NCI-H526 (cell line): ENCODE data around the gene SLC6A16.
"Not testable (repeated sequence)": the region's sequence is repeated elsewhere in the genome, so short reads cannot be mapped to it uniquely, and the experiment has no call there.

Source experiments
- DNase-seq, 2 experiments: peaks; one replicate each; lab custom pipeline; 2025; lab: John Stamatoyannopoulos, UW

Gene SLC6A16

GRCh38 chr19:49331187-49331586 is 6.2 kb upstream of the SLC6A16 start:
- not testable (repeated sequence) for DNase-seq

DNA sequence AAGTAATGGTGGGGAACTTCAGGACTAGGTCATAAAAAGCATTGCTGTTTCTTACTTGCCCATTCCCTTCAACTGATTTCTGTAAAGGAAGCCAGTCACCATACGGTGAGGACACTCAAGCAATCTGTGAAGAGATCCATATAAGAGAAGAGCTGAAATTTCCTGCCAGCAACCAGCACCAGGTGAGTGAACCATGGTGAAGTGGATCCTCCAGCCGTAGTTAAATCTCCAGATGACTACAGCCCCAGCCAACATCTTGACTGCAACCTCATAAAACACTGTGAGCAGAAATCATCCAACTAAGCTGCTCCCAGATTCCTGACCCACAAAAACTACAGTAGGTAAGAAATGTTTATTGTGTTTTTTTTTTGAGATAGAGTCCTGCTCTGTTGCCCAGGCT is 3.8 kb upstream of the SLC6A16 start:
- DNase-seq: no peak

GRCh38 chr19:49327878-49328544 is 3.0 kb upstream of the SLC6A16 start:
- DNase-seq: peak in 1 of 2 experiments; percentile 11

DNA sequence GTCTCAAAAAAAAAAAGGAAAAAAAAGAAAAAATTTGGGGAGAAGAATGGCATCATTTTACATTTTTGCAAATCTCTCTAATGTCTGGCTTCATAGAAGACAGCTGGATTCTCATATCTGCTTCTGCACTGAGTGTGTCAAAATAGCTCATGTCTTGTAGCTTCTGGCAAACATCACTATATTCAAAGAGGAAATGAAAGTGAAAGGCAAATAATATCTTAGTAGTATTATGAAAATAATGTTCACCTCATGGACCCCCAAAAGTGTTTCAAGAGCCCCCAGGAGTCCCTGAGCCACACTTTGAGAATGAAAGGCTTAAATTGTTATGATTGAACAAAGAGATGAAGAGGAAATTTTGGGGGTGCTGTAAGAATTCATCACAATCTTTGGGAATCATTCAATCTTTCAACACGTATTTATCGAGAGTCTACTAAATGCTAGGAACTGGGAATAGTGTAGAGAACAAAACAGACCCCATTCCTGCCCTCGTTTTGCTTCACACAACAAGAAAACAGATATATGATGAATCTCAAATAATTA is 1.2 kb upstream of the SLC6A16 start:
- no peak for DNase-seq

DNA sequence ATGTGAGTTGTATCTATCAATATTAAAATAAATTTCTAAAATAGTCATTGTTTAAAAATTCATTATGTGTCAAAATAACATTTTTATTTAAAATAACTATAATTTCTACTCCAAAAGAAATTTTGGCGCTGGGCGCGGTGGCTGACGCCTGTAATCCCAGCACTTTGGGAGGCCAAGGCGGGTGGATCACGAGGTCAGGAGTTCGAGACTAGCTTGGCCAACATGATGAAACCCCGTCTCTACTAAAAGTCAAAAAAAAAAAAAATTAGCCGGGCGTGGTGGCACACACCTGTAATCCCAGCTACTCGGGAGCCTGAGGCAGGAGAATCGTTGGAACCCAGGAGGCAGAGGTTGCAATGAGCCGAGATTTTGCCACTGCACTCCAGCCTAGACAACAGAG is 765 bp upstream of the SLC6A16 start:
- not testable (repeated sequence) for DNase-seq

GRCh38 chr19:49318296-49318695 is 6.7 kb downstream of the SLC6A16 start:
- no peak for DNase-seq

DNA sequence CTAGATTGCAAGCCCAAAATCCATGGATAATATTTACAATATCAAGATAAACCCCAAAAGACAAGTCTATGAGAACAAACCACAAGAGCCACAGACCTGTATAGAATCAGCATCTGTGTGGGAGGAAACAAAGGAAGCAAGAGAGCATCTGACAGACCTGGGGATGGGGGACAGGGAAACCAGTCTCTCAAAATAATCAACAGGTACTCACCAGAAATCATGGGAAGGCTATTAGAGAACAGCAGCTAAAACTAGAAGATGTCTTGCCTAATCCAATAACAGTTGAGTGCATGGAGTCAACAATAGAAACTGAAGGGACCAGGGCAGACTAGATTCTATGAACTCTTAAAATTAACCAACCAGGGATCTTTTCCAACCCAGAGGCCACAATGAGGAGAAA is 8.7 kb downstream of the SLC6A16 start:
- DNase-seq: no peak

DNA sequence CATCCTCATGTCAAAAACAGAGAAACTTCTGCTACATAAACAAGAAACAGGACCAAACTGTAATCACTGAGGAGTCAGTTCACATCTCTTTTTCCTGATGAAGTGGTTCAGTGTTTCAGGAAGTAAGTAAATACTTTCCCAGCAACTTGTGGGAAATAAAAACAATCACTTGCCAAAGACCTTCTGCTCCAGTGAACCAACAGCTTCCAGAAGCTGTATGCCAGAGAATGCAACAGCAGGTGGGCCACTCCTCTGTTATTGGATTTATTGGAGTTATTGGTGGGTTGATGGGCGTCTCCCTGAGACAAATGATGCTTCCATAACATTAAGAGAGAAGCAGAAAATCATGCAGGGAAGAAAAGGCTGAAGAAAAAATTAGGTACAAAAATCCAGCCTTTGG is 9.9 kb downstream of the SLC6A16 start:
- no peak for DNase-seq

GRCh38 chr19:49309087-49309486 is 15.9 kb downstream of the SLC6A16 start:
- DNase-seq: no peak

DNA sequence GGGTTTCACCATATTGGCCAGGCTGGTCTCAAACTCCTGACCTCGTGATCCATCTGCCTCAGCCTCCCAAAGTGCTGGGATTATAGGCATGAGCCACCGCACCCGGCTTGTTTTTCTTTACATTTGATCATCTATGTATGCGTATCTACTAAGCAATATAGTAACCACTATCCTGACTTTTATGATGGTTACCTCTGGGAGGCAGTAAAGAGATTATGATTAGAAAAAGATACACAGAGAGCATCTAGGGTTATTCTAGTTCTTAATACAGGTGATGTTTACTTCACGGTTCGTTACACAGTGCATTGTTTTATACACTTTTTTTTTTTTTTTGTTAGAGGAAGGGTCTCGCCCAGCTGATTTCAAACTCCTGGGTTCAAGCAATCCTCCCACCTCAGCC is 18.3 kb downstream of the SLC6A16 start:
- DNase-seq: peak in 1 of 2 experiments; percentile 24

DNA sequence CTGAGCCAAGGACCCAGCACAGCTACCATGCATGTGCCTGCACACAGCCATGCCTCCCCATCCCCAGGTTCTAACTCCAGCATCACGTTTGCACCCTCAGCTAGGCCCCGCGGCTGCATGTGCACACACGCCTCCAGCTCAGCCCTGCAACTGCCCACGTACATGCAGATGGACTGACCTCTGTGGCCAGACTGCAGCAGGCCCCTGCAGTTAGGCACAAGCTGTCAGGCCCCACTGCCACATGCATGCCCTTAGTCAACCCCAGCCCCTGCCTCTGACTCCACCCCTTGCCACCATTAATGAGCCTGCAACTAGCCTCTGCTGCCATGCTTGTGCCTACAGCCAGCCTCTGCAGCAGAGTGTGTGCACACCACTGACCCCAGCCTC is 23.1 kb downstream of the SLC6A16 start:
- no peak for DNase-seq

DNA sequence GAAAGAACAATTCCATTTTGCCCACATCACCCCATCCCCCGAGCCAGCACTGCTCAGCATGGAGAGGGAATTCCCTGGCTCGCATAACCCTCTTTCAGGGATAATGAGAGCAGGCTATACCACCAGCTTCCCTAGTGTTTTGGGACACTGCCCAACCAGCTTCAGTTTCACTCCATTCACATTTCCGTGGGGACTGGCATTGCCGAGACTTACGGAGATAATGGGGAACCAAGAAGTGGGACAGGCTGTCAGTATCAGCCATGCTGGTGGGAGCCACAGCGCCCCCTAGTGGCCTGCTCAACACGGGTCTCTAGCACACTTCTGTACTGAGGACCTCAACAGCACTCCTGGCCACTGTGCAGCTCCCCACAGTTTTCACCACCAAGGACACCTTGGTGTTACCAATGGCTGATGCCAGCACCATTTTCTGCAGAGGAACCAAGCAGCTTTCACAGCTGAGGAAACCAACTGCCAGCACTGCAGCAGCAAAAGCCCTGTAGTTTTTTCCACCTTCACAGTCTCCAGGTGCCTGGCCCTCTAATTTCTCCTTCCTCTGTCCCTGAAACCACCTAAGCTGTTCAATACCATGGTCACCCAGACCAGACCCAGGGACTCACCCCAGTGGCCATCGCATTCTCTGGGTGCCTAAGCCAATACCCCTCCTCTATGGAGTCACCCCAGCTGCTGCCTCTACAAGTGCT is 23.7 kb downstream of the SLC6A16 start:
- peak in 1 of 2 experiments; percentile 77 for DNase-seq

GRCh38 chr19:49298653-49299052 is 26.3 kb downstream of the SLC6A16 start:
- DNase-seq: not testable (repeated sequence)

- no peak for DNase-seq
Observed at GRCh38 chr19:49297403-49297802, 27.6 kb downstream of the SLC6A16 start.

DNA sequence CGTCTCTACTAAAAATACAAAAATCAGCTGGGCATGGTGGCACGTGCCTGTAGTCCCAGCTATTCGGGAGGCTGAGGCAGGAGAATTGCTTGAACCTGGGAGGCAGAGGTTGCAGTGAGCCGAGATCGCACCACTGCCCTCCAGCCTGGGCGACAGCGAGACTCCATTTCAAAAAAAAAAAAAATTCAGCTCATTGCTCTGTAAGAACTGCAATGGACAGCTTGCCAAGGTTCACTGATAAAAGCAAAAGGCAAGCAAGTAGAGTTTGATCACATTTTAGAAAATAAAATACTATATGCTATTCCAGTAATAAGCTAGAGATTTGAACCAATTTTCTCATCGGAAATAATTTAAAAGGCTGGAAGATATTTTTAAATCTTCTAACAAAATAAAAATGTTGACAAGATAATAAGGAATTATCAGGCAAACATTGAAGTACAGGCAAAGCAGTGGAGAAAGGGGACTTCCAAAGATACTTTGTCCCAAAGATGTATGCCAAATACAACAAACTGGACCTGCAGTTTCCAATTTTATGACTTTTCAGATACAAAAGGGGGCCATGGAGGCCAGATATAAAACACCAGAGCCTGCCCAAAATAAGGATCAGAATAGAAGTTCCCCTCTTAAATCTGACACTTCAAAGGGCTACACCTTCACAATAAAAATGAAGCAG is 29.6 kb downstream of the SLC6A16 start:
- DNase-seq: no peak

DNA sequence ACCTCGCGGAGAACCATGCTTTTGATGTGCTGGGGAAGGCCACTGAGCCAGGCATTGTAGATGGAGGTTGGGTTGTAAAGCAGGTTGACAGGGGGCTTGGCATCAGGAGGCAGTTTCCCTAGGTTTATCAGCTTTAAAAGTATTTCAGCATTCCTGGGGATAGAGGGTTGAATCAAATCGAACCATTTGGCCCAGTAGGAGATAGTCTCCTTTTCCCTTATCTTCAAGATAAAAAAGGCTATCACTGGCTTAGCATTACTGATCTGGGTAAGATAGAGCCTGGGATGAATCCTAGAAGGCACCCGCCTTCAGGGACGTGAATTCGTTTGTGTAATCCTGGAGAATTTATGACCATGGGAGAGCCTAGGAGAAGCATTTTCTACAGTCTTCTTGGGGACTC is 30.6 kb downstream of the SLC6A16 start:
- DNase-seq: no peak

GRCh38 chr19:49290517-49290916 is 34.5 kb downstream of the SLC6A16 start:
- no peak for DNase-seq

DNA sequence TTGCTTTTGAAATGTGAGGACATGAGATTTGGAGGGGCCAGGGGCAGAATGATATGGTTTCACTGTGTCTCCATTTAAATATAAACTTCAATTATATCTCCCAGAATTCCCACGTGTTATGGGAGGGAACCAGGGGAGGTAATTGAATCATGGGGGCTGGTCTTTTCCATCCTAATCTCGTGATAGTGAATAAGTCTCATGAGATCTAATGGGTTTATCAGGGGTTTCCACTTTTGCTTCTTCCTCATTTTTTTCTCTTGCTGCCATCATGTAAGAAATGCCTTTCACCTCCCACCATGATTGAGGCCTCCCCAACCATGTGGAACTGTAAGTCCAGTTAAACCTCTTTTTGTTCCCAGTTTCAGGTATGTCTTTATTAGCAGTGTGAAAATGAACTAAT is 35.7 kb downstream of the SLC6A16 start:
- DNase-seq: not testable (repeated sequence)

GRCh38 chr19:49288205-49288604 is 36.8 kb downstream of the SLC6A16 start:
- not testable (repeated sequence) for DNase-seq

- no peak for DNase-seq
Observed at GRCh38 chr19:49287141-49287770, 37.7 kb downstream of the SLC6A16 start.

DNA sequence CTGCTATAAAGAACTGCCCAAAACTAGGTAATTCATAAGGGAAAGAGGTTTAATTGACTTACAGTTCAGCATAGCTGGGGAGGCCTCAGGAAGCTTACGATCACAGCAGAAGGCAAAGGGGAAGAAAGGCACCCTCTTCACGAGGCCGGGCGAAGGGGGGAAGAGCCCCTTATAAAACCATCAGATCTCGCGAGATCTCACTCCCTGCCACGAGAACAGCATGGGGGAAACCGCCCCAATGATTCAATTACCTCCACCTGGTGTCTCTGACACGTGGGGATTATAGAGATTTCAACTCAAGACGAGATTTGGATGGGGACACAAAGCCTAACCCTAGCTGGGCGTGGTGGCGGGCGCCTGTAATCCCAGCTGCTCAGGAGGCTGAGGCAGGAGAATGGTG is 42.8 kb downstream of the SLC6A16 start:
- no peak for DNase-seq

DNA sequence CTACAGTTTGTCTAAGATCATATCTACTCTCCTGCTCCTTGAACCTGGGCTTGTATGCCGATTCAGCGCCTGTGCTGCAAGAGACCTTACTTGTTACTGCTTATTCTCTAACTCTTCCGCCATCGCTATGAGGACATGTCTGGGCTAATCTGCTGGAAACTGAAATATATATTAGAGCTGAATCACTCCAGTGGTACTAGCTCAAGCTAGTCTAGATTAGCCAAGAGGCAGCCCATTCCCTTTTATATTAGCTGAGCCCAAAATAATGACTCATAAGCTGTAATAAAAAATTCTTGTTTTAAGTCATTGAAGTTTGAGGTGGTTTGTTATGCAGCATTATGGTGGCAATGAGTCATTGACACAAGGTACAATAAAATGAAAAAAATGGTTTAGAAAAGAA is 52.8 kb downstream of the SLC6A16 start:
- DNase-seq: no peak
